AG04450 (cell line): Measurements from ENCODE around the gene SRL. TPM values are rescaled to one million over a fixed set of nuclear protein-coding genes. Genes with fewer than 3 reads are reported as not detected.

Experiments used
- CTCF ChIA-PET: fragments of 300-600, 350-600 bp; formaldehyde crosslinking; extraction: SDS; loops from one replicate; lab custom pipeline; 2022; ENCODE audit warnings: antibody characterized with exemption, inconsistent platforms; lab: Charles Lee
- POLR2A ChIA-PET: fragments of 350-600 bp; formaldehyde crosslinking; extraction: SDS; loops from one replicate; lab custom pipeline; 2021; ENCODE audit warnings: antibody characterized with exemption, inconsistent platforms; lab: Yijun Ruan, JAX
- DNase-seq: peaks from one replicate; pipeline ENCODE4 v3.0.0-alpha.2; 2011; ENCODE audit warnings: low read depth, low spot score
- H3K27ac ChIP-seq: one replicate; pipeline ENCODE4 v1.5.1; 2012; ENCODE audit warnings: low read depth, low read length, control low read depth
- H3K27me3 ChIP-seq: one replicate; pipeline ENCODE4 v1.6.0; 2012; ENCODE audit warnings: low read length; ENCODE audit not compliant: control insufficient read depth, insufficient read depth
- H3K4me3 ChIP-seq: 2 replicates; pipeline ENCODE4 v1.5.1; 2011; ENCODE audit warnings: mild to moderate bottlenecking, low read depth, low read length, control low read depth
- H3K9me3 ChIP-seq: 2 replicates; pipeline ENCODE4 v1.5.1; 2012; ENCODE audit warnings: low read length; ENCODE audit not compliant: control insufficient read depth, insufficient read depth
- polyA plus RNA-seq: library from polyadenylated mRNA; depleted of rRNA; stranded (reverse); fragments of >200 nt; gene quantifications from 2 replicates; pipeline ENCODE4 v1.2.3, GENCODE V29; 2011; rRNA removed
- TF ChIP-seq, protein P1 (sequence below): IDR thresholded peaks from 2 replicates; pipeline ENCODE4 v1.5.1; 2011; ENCODE audit warnings: low read depth, low read length, control low read depth, inconsistent platforms

Gene SRL
- polyA plus RNA-seq, 1 experiment: 0.05 TPM

DNA sequence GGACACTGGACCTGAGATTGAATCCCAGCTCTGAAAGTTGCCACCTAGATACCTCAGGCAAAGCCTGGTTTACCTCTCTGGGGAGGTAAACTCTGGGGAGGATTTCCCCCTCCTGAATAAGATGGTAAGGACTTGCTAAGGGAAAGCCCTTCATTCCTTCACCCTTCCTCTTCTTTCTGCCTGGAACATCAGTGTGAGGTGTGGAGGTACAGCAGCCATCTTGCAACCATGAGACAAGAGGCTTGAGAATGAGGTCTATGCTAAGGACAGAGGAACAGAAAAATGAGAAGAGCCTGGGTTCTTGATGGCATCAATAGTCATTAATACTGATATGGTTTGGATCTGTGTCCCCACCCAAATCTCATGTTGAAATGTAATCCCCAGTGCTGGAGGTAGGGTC lies 101.9 kb downstream of the SRL start:
- Histone ChIP-seq H3K9me3 (peaks cover 8% of the 10 kb centered on the region), H3K27me3 (peaks cover 2% of the 10 kb centered on the region), H3K4me3 (no peak overlapping the region), H3K27ac (no peak overlapping the region)
- POLR2A ChIA-PET: no interaction called here
- CTCF ChIA-PET: no interaction called here
- no peak for DNase-seq
- TF ChIP-seq, protein P1, sequence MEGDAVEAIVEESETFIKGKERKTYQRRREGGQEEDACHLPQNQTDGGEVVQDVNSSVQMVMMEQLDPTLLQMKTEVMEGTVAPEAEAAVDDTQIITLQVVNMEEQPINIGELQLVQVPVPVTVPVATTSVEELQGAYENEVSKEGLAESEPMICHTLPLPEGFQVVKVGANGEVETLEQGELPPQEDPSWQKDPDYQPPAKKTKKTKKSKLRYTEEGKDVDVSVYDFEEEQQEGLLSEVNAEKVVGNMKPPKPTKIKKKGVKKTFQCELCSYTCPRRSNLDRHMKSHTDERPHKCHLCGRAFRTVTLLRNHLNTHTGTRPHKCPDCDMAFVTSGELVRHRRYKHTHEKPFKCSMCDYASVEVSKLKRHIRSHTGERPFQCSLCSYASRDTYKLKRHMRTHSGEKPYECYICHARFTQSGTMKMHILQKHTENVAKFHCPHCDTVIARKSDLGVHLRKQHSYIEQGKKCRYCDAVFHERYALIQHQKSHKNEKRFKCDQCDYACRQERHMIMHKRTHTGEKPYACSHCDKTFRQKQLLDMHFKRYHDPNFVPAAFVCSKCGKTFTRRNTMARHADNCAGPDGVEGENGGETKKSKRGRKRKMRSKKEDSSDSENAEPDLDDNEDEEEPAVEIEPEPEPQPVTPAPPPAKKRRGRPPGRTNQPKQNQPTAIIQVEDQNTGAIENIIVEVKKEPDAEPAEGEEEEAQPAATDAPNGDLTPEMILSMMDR: no peak

Other genes with a start within 250 kb of the SRL start
- gene ADCY9, start 125.6 kb downstream of the SRL start, polyA plus RNA-seq: 16.0 and 16.1 TPM in 2 replicates
- 2.9 and 3.9 TPM in 2 replicates for gene TFAP4, start 30.9 kb upstream of the SRL start, polyA plus RNA-seq
- 2.2 and 2.9 TPM in 2 replicates for gene GLIS2, start 74.0 kb upstream of the SRL start, polyA plus RNA-seq
- 18.4 and 23.8 TPM in 2 replicates for gene PAM16, start 109.2 kb upstream of the SRL start, polyA plus RNA-seq
- gene VASN, start 129.8 kb upstream of the SRL start, polyA plus RNA-seq: 19.1 and 27.8 TPM in 2 replicates
- gene CORO7, start 174.5 kb upstream of the SRL start, polyA plus RNA-seq: 7.0 TPM in 2 replicates
- 32.1 and 32.8 TPM in 2 replicates for gene DNAJA3, start 183.8 kb upstream of the SRL start, polyA plus RNA-seq
- 26.3 and 38.5 TPM in 2 replicates for gene NMRAL1, start 232.5 kb upstream of the SRL start, polyA plus RNA-seq
- gene HMOX2, start 234.3 kb upstream of the SRL start, polyA plus RNA-seq: 49.2 and 62.1 TPM in 2 replicates